Hair follicular keratinocyte (primary cell): ENCODE measurements around the gene SYNDIG1. TPM values are rescaled to one million over a fixed set of nuclear protein-coding genes. Genes with fewer than 3 reads are reported as not detected.

Source experiments
- total RNA-seq: library from RNA; depleted of rRNA; stranded (reverse); fragments of >200 nt; gene quantifications from 2 replicates; pipeline ENCODE4 v1.2.3, GENCODE V29; 2015

SYNDIG1 gene
- total RNA-seq: 0.27 and 5.9 TPM in 2 replicates

GRCh38 chr20:24469116-24469893, at the start of gene SYNDIG1:
Gene SYNDIG1, plus strand, starts transcription at chr20:24469629. Its CDS starts 73,469 bp downstream, at chr20:24543098.

